GM12892 (cell line): ENCODE measurements around the gene MAPK8IP3.

Experiments used
- DNase-seq: peaks from one replicate; pipeline ENCODE4 v3.0.0; 2011; ENCODE audit not compliant: insufficient read length
- FAIRE-seq: peaks from 2 replicates; lab custom pipeline; 2011; peaks lifted over from hg19 to GRCh38; lab: Jason Lieb, UNC
- POLR2A ChIP-seq: IDR thresholded peaks from 2 replicates; pipeline ENCODE4 v1.6.1; 2011; ENCODE audit warnings: low read depth, low read length, control low read depth
- POLR2AphosphoS5 ChIP-seq: IDR thresholded peaks from 2 replicates; pipeline ENCODE4 v1.6.1; 2011; ENCODE audit warnings: low read depth, low read length, control low read depth
- TAF1 ChIP-seq: IDR thresholded peaks from 2 replicates; pipeline ENCODE4 v1.6.1; 2011; ENCODE audit warnings: low read depth, mild to moderate bottlenecking, control low read depth, low read length, borderline replicate concordance

The MAPK8IP3 gene

DNA sequence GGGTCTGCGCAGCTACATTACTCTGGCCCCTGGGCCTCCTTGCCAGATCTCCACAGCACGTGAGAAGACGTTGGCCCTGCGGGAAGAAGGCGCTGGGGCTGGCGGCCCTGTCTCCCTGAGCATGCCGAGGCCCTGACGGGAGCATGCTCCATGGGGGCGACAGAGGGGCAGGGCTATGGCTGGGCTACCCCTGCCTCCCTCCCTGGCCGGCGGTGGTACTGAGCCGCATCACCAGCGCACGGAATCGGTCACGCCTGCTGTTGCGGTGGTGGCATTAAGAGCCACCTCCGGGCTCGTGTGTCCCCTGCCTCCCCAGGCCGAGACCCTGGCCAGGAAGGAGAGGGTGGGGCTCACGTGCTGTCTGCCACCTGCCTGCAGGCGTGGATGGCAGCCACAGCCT lies 28.1 kb downstream of the MAPK8IP3 start:
- no peak for TF ChIP-seq TAF1
- TF ChIP-seq POLR2AphosphoS5: no peak
- no peak for TF ChIP-seq POLR2A
- FAIRE-seq (no peak), DNase-seq (no peak)

GRCh38 chr16:1734816-1735215 lies 28.8 kb downstream of the MAPK8IP3 start:
- TF ChIP-seq POLR2A: no peak
- no peak for TF ChIP-seq TAF1
- TF ChIP-seq POLR2AphosphoS5: no peak
- DNase-seq (no peak), FAIRE-seq (no peak)

- TF ChIP-seq POLR2AphosphoS5 (no peak), TAF1 (no peak)
- DNase-seq: no peak
- FAIRE-seq: no peak
Measured at GRCh38 chr16:1740234-1740633, 34.2 kb downstream of the MAPK8IP3 start.

GRCh38 chr16:1740781-1741490 lies 34.9 kb downstream of the MAPK8IP3 start:
- DNase-seq (no peak), FAIRE-seq (no peak)
- no peak for TF ChIP-seq POLR2A
- TF ChIP-seq POLR2AphosphoS5: no peak
- no peak for TF ChIP-seq TAF1

DNA sequence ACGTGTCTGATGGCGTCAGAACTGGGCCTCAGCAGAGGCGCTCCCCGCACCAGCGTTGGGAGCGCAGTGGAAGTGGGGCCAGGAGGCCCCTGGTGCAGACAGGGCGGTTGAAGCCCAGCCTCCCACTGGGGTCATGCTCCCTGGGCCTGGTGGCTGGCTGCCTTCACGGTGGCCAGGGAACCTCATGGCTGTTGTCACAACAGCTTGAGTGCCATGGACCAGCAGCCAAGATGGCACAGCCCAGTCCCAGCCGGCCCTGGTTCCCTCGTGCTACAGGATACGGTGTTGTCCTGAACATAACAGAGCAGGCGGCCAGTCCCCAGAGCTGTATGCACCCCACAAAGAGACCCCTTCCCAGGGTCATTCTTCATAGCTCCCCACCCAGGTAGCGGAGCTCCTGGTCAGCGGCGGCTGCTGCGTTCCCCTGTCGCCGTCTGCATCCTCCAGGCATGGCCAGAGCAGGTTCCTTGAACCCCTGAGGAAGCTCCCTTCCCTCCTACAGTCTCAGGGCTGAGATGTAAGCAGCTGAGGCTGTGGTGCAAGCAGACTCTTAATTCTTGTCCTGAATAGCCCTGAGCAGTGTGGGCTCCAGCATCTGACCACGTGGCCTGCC lies 35.7 kb downstream of the MAPK8IP3 start:
- DNase-seq: no peak
- no peak for TF ChIP-seq TAF1
- no peak for TF ChIP-seq POLR2AphosphoS5
- TF ChIP-seq POLR2A: no peak
- no peak for FAIRE-seq

- no peak for DNase-seq
- TF ChIP-seq POLR2A (no peak), TAF1 (no peak), POLR2AphosphoS5 (no peak)
- FAIRE-seq: no peak
Measured at GRCh38 chr16:1743376-1744337, 37.7 kb downstream of the MAPK8IP3 start.

GRCh38 chr16:1744338-1744840 lies 38.4 kb downstream of the MAPK8IP3 start:
- no peak for DNase-seq
- no peak for FAIRE-seq
- TF ChIP-seq POLR2AphosphoS5 (no peak), TAF1 (no peak), POLR2A (no peak)

GRCh38 chr16:1745181-1745899 lies 39.3 kb downstream of the MAPK8IP3 start:
- no peak for DNase-seq
- no peak for FAIRE-seq
- no peak for TF ChIP-seq POLR2AphosphoS5
- no peak for TF ChIP-seq TAF1
- TF ChIP-seq POLR2A: no peak

GRCh38 chr16:1745900-1746692 lies 40.1 kb downstream of the MAPK8IP3 start:
- no peak for TF ChIP-seq TAF1
- no peak for TF ChIP-seq POLR2A
- TF ChIP-seq POLR2AphosphoS5: no peak
- FAIRE-seq (no peak), DNase-seq (no peak)

- DNase-seq (no peak), FAIRE-seq (no peak)
- TF ChIP-seq POLR2AphosphoS5 (no peak), TAF1 (no peak), POLR2A (no peak)
Measured at GRCh38 chr16:1746693-1747195, 40.7 kb downstream of the MAPK8IP3 start.
